Measurements from ENCODE around the gene CORO1C.

The CORO1C gene

DNA sequence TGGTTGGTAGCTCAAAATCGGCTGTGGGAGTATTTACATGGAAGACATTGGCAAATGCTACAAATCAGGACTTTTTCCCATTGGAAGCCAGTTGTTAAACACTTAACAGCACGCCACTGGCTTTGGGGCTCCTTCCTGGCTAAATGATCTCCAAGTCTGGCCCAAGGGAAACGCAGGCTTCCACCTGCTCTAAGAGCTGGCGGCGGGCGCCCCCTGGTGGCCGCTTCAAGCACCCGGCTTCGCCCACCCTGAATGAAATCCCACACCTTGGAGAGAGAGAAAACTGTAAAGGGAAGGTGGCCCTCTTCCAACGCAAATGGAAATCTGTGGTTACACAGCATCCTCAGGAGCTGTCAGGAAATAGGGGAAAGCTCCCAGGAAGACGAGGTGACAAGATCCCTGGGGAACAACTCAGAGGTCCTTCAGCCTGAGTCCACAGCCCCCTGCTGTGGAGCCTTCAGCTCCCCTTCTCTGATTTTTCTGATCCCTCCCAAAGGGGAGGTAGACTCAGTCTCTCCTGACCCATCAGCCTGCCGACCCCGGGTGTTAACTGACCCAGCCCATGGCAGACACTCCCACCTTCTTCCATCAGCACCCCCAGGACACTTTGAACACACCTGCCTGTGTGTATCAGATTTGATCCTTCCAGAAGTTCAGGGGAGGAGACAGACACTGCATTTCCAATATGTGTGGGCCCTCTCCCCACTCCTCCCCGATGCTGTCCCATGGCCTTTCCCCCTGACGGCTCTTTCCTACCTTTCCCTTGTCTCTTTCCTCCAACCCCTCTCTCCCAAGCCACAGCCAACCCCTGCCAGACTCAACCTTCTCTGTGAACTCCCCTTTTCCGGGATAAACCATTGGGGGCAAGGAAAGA is 113.0 kb downstream of the CORO1C start:
- TF ChIP-seq, protein P1, sequence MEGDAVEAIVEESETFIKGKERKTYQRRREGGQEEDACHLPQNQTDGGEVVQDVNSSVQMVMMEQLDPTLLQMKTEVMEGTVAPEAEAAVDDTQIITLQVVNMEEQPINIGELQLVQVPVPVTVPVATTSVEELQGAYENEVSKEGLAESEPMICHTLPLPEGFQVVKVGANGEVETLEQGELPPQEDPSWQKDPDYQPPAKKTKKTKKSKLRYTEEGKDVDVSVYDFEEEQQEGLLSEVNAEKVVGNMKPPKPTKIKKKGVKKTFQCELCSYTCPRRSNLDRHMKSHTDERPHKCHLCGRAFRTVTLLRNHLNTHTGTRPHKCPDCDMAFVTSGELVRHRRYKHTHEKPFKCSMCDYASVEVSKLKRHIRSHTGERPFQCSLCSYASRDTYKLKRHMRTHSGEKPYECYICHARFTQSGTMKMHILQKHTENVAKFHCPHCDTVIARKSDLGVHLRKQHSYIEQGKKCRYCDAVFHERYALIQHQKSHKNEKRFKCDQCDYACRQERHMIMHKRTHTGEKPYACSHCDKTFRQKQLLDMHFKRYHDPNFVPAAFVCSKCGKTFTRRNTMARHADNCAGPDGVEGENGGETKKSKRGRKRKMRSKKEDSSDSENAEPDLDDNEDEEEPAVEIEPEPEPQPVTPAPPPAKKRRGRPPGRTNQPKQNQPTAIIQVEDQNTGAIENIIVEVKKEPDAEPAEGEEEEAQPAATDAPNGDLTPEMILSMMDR (IDR thresholded peaks at IDR 0.05; ENCODE audit: control extremely low read depth, extremely low read depth, low read depth, missing control alignments): peak; percentile 93
- POLR2A ChIA-PET: interaction anchor here (0.6 to 3.8 kb wide), 6 partner anchors 19 to 259 kb away, joined by 3 to 16 read pairs (median 4); partner anchors contain the start of gene ISCU
- DNase-seq (ENCODE audit: extremely low spot score): peak; percentile 82
- CTCF ChIA-PET: interaction anchor here (0.6 to 18.2 kb wide), 51 partner anchors 9 to 706 kb away, joined by 3 to 543 read pairs (median 4); partner anchors contain the start of genes ISCU, SART3, SELPLG and SSH1

DNA sequence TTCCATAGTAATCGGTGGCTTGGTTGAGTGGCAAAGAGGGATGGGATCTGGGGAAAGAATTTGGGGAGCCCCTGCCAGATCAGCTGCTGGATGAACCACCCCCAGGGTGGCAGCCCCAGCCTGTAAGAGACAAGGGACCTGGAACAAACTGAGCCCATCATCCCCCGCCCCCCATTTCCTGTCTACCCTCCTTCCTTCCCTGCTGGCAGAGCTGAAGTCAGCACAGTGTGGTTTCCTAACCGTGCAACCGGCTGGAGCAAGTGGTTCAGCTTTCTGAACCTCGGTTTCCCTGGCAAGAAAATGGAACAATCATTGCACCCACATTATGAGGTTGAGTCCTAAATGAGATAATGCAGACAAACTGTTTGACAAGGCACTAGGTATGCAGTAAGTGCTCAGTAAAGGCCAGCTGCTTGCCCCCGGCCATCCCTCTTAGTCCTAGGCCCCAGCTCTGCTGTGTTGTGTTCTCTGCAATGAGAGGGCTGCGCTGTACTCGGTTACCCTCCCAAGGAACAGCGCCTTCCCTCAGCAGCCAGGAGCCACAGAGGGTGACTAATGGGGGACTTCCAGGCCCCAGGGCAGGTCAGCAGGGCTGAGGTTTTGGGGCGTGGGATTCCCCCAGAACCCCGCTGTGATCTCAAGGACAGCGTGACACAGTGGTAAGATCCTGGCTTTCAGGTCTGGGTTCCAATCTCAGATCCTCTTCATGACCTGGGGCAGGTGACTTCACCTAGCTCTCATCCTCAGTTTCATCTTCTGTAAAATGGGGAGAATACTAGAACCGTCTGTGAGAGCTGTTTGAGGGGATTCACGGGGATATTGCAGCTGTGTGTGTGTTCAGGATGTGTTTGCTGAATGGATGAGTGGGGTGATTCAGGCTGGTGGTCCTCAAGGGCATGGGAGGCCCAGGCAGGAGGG is 114.1 kb downstream of the CORO1C start:
- DNase-seq (ENCODE audit: extremely low spot score): peak; percentile 91
- TF ChIP-seq, protein P1 (IDR thresholded peaks at IDR 0.05; ENCODE audit: control extremely low read depth, extremely low read depth, low read depth, missing control alignments): peak; percentile 15
- CTCF ChIA-PET: interaction anchor here (0.6 to 18.2 kb wide), 49 partner anchors 8 to 705 kb away, joined by 3 to 543 read pairs (median 4); partner anchors contain the start of genes ISCU, SART3, SELPLG and SSH1
- POLR2A ChIA-PET: interaction anchor here (0.6 to 3.8 kb wide), 6 partner anchors 20 to 55 kb away, joined by 3 to 16 read pairs (median 4); partner anchors contain the start of gene ISCU

DNA sequence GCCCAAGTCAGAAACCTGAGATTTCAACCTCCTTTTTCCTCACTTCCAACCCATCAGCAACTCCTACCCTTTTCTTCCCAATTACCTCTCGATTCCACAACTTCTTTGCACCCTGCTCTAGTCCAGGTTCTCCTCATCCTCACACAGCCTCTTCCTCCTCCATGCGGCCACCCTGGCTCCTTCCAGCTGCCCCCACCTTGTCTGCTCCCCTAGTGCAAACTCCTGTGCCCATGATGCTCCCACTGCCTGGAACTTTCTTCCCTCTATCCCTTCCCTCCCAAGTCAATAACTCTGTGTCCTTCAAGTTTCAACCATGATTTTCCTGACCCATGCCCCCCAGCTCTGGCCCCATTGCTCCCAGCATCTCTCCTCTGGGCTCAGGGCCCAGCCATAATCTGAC is 115.0 kb downstream of the CORO1C start:
- no peak for DNase-seq (ENCODE audit: extremely low spot score)
- TF ChIP-seq, protein P1 (IDR thresholded peaks at IDR 0.05; ENCODE audit: control extremely low read depth, extremely low read depth, low read depth, missing control alignments): no peak
- ChIA-PET POLR2A (interaction anchor here (2.1 to 3.8 kb wide), 2 partner anchors 44 to 48 kb away, joined by 12 to 16 read pairs; no protein-coding TSS in a partner anchor), CTCF (interaction anchor here (1.0 to 18.2 kb wide), 8 partner anchors 18 to 478 kb away, joined by 3 to 543 read pairs (median 18); partner anchors contain the start of genes ISCU, SART3 and SELPLG)

DNA sequence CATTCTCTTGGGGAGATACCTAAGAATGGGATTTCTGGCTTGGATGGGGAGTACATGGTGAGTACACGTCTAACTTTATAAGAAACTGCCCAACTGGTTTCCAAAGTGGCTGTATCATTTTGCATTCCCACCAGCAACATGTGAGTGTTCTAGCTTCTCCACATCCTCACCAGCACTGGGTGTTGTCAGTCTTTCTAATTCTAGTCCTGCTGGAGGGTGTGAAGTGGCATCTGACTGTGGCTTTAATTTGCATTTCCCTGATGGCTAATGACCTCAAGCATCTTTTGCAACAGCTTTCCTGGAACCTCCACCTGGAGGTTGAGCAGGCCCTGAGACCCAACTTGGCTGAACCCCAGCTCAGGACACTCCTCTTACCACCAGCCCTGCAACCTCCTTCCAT is 115.4 kb downstream of the CORO1C start:
- POLR2A ChIA-PET: interaction anchor here (3.8 kb wide), 1 partner anchor 44 kb away, joined by 16 read pairs; no protein-coding TSS in a partner anchor
- TF ChIP-seq, protein P1 (IDR thresholded peaks at IDR 0.05; ENCODE audit: control extremely low read depth, extremely low read depth, low read depth, missing control alignments): no peak
- no peak for DNase-seq (ENCODE audit: extremely low spot score)
- CTCF ChIA-PET: interaction anchor here (1.0 to 18.2 kb wide), 5 partner anchors 18 to 242 kb away, joined by 3 to 543 read pairs (median 4); partner anchors contain the start of genes ISCU, SART3 and SELPLG

DNA sequence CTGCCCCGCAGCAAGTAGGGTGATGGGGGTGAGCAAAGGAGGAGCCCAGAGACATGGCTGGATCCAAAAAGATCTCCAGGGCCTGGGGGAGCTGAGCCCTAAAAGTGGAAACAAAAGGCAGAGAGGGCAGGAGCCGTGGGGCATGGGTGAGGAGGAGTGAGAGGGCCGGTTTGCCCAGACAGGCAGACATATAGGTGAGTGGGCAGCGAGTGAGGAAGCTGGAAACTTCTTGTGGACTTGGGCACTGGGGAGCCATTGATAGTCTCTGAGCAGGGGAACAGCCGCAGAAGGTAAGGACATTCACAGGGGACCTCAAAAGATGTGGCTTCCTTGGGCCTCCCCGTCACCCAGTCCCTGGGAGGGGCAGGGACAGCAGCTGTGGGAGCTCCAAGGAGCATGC is 116.7 kb downstream of the CORO1C start:
- CTCF ChIA-PET: interaction anchor here (1.7 to 18.2 kb wide), 3 partner anchors 19 to 189 kb away, joined by 4 to 543 read pairs (median 235); partner anchors contain the start of genes ISCU, SART3 and SELPLG
- no peak for DNase-seq (ENCODE audit: extremely low spot score)
- TF ChIP-seq, protein P1 (IDR thresholded peaks at IDR 0.05; ENCODE audit: control extremely low read depth, extremely low read depth, low read depth, missing control alignments): no peak
- POLR2A ChIA-PET: no interaction called here

All from GM10248 (cell line).